H1 (cell line): ENCODE results near the gene RRAS2. TPM values are rescaled to one million over a fixed set of nuclear protein-coding genes. Genes with fewer than 3 reads are reported as not detected.

Source experiments
- CTCF ChIA-PET: fragments of 300-600 bp; sonication (Branson Sonifier 250); formaldehyde crosslinking; loops from one replicate; lab custom pipeline; 2021; ENCODE audit not compliant: partially characterized antibody; lab: Charles Lee
- POLR2A ChIA-PET: fragments of 300-600 bp; sonication (Branson Sonifier 250); formaldehyde crosslinking; loops from one replicate; lab custom pipeline; 2021; ENCODE audit warnings: inconsistent platforms; ENCODE audit not compliant: partially characterized antibody; lab: Charles Lee
- DNase-seq, 2 experiments: peaks; one replicate each; pipeline versions ENCODE4 v3.0.0 to v3.0.0-alpha.2; 2010 to 2022; ENCODE audit warnings: low spot score in 2 of 2, low read depth in 1 of 2, mixed read lengths in 1 of 2
- FAIRE-seq: peaks from 2 replicates; lab custom pipeline; 2011; peaks lifted over from hg19 to GRCh38; lab: Jason Lieb, UNC
- H2AFZ ChIP-seq: 2 replicates; pipeline ENCODE4 v1.8.1; 2012; ENCODE audit warnings: low read length, inconsistent platforms
- H2AK5ac ChIP-seq: 2 replicates; pipeline ENCODE4 v1.6.1; 2013; ENCODE audit warnings: low read depth, low read length
- H2BK120ac ChIP-seq: replicated peaks from 2 replicates; pipeline ENCODE3; 2013; ENCODE audit warnings: low read depth, low read length, inconsistent platforms
- H2BK12ac ChIP-seq: 2 replicates; pipeline ENCODE4 v1.6.1; 2013; ENCODE audit warnings: low read depth, low read length
- H2BK15ac ChIP-seq: 2 replicates; pipeline ENCODE4 v1.6.1; 2013; ENCODE audit warnings: low read length
- H2BK20ac ChIP-seq: 2 replicates; pipeline ENCODE4 v1.6.1; 2013; ENCODE audit warnings: low read length
- H2BK5ac ChIP-seq: 2 replicates; pipeline ENCODE4 v1.6.1; 2013; ENCODE audit warnings: low read depth, low read length
- H3K14ac ChIP-seq: 2 replicates; pipeline ENCODE4 v1.6.1; 2013; ENCODE audit warnings: inconsistent platforms; ENCODE audit not compliant: insufficient read length
- H3K18ac ChIP-seq: 2 replicates; pipeline ENCODE4 v1.6.1; 2013; ENCODE audit warnings: low read length; ENCODE audit errors: extremely low read depth
- H3K23ac ChIP-seq: 2 replicates; pipeline ENCODE4 v1.6.1; 2013; ENCODE audit warnings: inconsistent platforms; ENCODE audit not compliant: insufficient read length
- H3K23me2 ChIP-seq: 2 replicates; pipeline ENCODE4 v1.6.1; 2013; ENCODE audit warnings: low read depth, low read length
- H3K27ac ChIP-seq: 2 replicates; pipeline ENCODE4 v1.6.1; 2011; ENCODE audit warnings: low read depth, low read length, inconsistent platforms
- H3K27me3 ChIP-seq, 4 experiments: replicated peaks in 1 of 4; 1 replicate in 1 of 4; 2 replicates in 3 of 4; pipeline versions ENCODE4 v1.6.1 to v1.8.1; 2011 to 2013; ENCODE audit warnings: low read length in 3 of 4, mild to moderate bottlenecking in 3 of 4, inconsistent platforms in 2 of 4, mixed read lengths in 2 of 4, moderate library complexity in 1 of 4; ENCODE audit not compliant: control insufficient read depth in 3 of 4, insufficient read depth in 3 of 4; ENCODE audit errors: extremely low read depth in 1 of 4
- H3K36me3 ChIP-seq, 4 experiments: 2 replicates each; pipeline versions ENCODE4 v1.6.1 to v1.8.1; 2011 to 2013; ENCODE audit warnings: mild to moderate bottlenecking in 4 of 4, low read length in 3 of 4, moderate library complexity in 2 of 4, control low read depth in 1 of 4, inconsistent platforms in 1 of 4; ENCODE audit not compliant: insufficient read depth in 4 of 4, control insufficient read depth in 2 of 4
- H3K4ac ChIP-seq: replicated peaks from 2 replicates; pipeline ENCODE3; 2013; ENCODE audit warnings: low read length, low read depth, mixed read lengths, inconsistent platforms; ENCODE audit not compliant: insufficient read length
- H3K4me1 ChIP-seq, 4 experiments: replicated peaks in 1 of 4; 1 replicate in 1 of 4; 2 replicates in 3 of 4; pipeline versions ENCODE4 v1.6.1 to v1.8.1; 2011 to 2013; ENCODE audit warnings: low read length in 3 of 4, inconsistent platforms in 2 of 4, mixed read lengths in 1 of 4; ENCODE audit not compliant: insufficient read depth in 4 of 4, control insufficient read depth in 3 of 4
- H3K4me2 ChIP-seq, 2 experiments: 2 replicates each; pipeline versions ENCODE4 v1.6.1 to v1.8.1; 2011 to 2013; ENCODE audit warnings: low read depth in 2 of 2, low read length in 2 of 2, control low read depth in 1 of 2, inconsistent platforms in 1 of 2, mild to moderate bottlenecking in 1 of 2; ENCODE audit not compliant: insufficient read depth in 1 of 2
- H3K4me3 ChIP-seq, 4 experiments: fragments of 200-600, 300-600 bp in 1 of 4; sonication (generic), shearing (Covaris generic), sonication (Bioruptor Twin) in 1 of 4; 2 replicates each; pipeline versions ENCODE4 v1.5.1 to v1.8.1; 2011 to 2016; ENCODE audit warnings: low read length in 4 of 4, low read depth in 3 of 4, control low read depth in 2 of 4, inconsistent platforms in 2 of 4, mild to moderate bottlenecking in 2 of 4, mixed read lengths in 1 of 4, moderate library complexity in 1 of 4; ENCODE audit not compliant: insufficient read depth in 2 of 4; ENCODE audit errors: extremely low read depth in 1 of 4
- H3K56ac ChIP-seq: replicated peaks from 2 replicates; pipeline ENCODE3; 2013; ENCODE audit warnings: low read depth, mild to moderate bottlenecking, mixed read lengths, low read length, inconsistent platforms; ENCODE audit not compliant: insufficient read length
- H3K79me1 ChIP-seq: 2 replicates; pipeline ENCODE4 v1.6.1; 2013; ENCODE audit warnings: low read depth, low read length, control low read depth
- H3K79me2 ChIP-seq, 2 experiments: 2 replicates each; pipeline versions ENCODE4 v1.6.1 to v1.8.1; 2012 to 2013; ENCODE audit warnings: low read length in 2 of 2, mild to moderate bottlenecking in 2 of 2, inconsistent platforms in 1 of 2; ENCODE audit not compliant: insufficient read depth in 2 of 2, control insufficient read depth in 1 of 2
- H3K9ac ChIP-seq, 4 experiments: replicated peaks in 1 of 4; 1 replicate in 1 of 4; 2 replicates in 3 of 4; pipeline versions ENCODE4 v1.6.1 to v1.8.1; 2011 to 2013; ENCODE audit warnings: low read depth in 3 of 4, low read length in 3 of 4, control low read depth in 2 of 4, mild to moderate bottlenecking in 2 of 4, moderate library complexity in 2 of 4, inconsistent platforms in 1 of 4; ENCODE audit errors: extremely low read depth in 1 of 4
- H3K9me3 ChIP-seq, 2 experiments: 2 replicates each; pipeline versions ENCODE4 v1.6.1 to v1.8.1; 2012 to 2013; ENCODE audit warnings: mild to moderate bottlenecking in 2 of 2, moderate library complexity in 2 of 2, control low read depth in 1 of 2, inconsistent platforms in 1 of 2, low read depth in 1 of 2, low read length in 1 of 2, mixed read lengths in 1 of 2; ENCODE audit not compliant: insufficient read depth in 2 of 2
- H4K20me1 ChIP-seq, 2 experiments: replicated peaks in 1 of 2; 2 replicates each; pipeline versions ENCODE3 to v1.8.1; 2011 to 2013; ENCODE audit warnings: inconsistent platforms in 2 of 2, low read length in 2 of 2, mild to moderate bottlenecking in 1 of 2; ENCODE audit not compliant: insufficient read depth in 2 of 2, control insufficient read depth in 1 of 2
- H4K5ac ChIP-seq: 2 replicates; pipeline ENCODE4 v1.6.1; 2013; ENCODE audit warnings: low read length, low read depth, mixed read lengths, inconsistent platforms; ENCODE audit not compliant: insufficient read length
- H4K8ac ChIP-seq: 2 replicates; pipeline ENCODE4 v1.8.0; 2013; ENCODE audit warnings: mild to moderate bottlenecking, moderate library complexity, low read length, inconsistent platforms; ENCODE audit not compliant: insufficient read depth; ENCODE audit errors: extremely low read depth
- H4K91ac ChIP-seq: replicated peaks from 2 replicates; pipeline ENCODE3; 2013; ENCODE audit warnings: low read length, mixed read lengths, inconsistent platforms; ENCODE audit not compliant: insufficient read length
- CTBP2 ChIP-seq: IDR thresholded peaks from 2 replicates; pipeline ENCODE4 v1.7.0; 2011; ENCODE audit warnings: borderline replicate concordance, mild to moderate bottlenecking, moderate library complexity, mixed read lengths, low read length; ENCODE audit not compliant: insufficient read depth, insufficient read length
- POLR2A ChIP-seq, 2 experiments: IDR thresholded peaks; 1 replicate in 1 of 2; 2 replicates in 1 of 2; pipeline ENCODE4 v1.6.1; 2011; ENCODE audit warnings: low read depth in 2 of 2, low read length in 2 of 2, mild to moderate bottlenecking in 2 of 2; ENCODE audit errors: control extremely low read depth in 1 of 2
- RAD21 ChIP-seq, 2 experiments: IDR thresholded peaks in 1 of 2; conservative IDR thresholded peaks in 1 of 2; 2 replicates each; pipeline ENCODE4 v1.6.1; 2011; ENCODE audit warnings: low read depth in 2 of 2, low read length in 2 of 2, improper control_type of control experiment in 1 of 2, inconsistent platforms in 1 of 2, mild to moderate bottlenecking in 1 of 2, moderate library complexity in 1 of 2
- SIX5 ChIP-seq: IDR thresholded peaks from 2 replicates; pipeline ENCODE4 v1.6.1; 2011; ENCODE audit warnings: mild to moderate bottlenecking, low read depth, low read length
- SUZ12 ChIP-seq: fragments of 200-600 bp; sonication (generic); IDR thresholded peaks from 2 replicates; pipeline ENCODE4 v1.6.1; 2012; ENCODE audit warnings: mild to moderate bottlenecking, inconsistent platforms, low read length, moderate library complexity, mixed read lengths
- TAF7 ChIP-seq: optimal IDR thresholded peaks from 2 replicates; pipeline ENCODE3; 2011; ENCODE audit warnings: low read depth, mild to moderate bottlenecking, inconsistent platforms, low read length, moderate library complexity, borderline replicate concordance
- WGBS, 2 experiments: shearing (Covaris generic) in 1 of 2; methylation state at CpG; one replicate each; pipeline versions ENCODE4 v1.1.6 to v1.1.7; 2013 to 2015; ENCODE audit warnings: low lambda C conversion rate in 2 of 2, mixed read lengths in 2 of 2, inconsistent platforms in 1 of 2, low coverage in 1 of 2, missing lambda C conversion rate in 1 of 2; ENCODE audit not compliant: insufficient replicate concordance in 2 of 2, insufficient coverage in 1 of 2, insufficient read length in 1 of 2; ENCODE audit errors: extremely low coverage in 1 of 2, missing lambda C conversion rate in 1 of 2; 5-methylcytosine and 5-hydroxymethylcytosine counted together
- polyA plus RNA-seq, 7 experiments: library from polyadenylated mRNA; depleted of rRNA in 3 of 7; stranded (reverse) in 5 of 7; unstranded in 2 of 7; fragments of >200 nt in 5 of 7; fragments of 200-250 nt in 2 of 7; gene quantifications; 1 replicate in 5 of 7; 2 replicates in 1 of 7; 4 replicates in 1 of 7; pipeline versions ENCODE4 v1.2.1 to v1.2.3, GENCODE V29; 2011 to 2013; ENCODE audit warnings: missing spikeins in 2 of 7, mixed read lengths in 2 of 7
- total RNA-seq: library from RNA; stranded (reverse); fragmentation: NEBNext Ultra II Directional; extraction: Animal tissue kit (Norgen Biotek cat#: 25700); gene quantifications from 2 replicates; pipeline ENCODE4 v1.2.1, GENCODE V29; 2021
- TF ChIP-seq, protein P1 (sequence below): IDR thresholded peaks from 2 replicates; pipeline ENCODE4 v1.6.1; 2012; ENCODE audit warnings: low read length, inconsistent platforms
- TF ChIP-seq, protein P2 (sequence below), 3 experiments: IDR thresholded peaks; 1 replicate in 2 of 3; 2 replicates in 1 of 3; pipeline versions ENCODE4 v1.5.1 to v1.6.1; 2011; ENCODE audit warnings: low read length in 3 of 3, mild to moderate bottlenecking in 3 of 3, inconsistent platforms in 2 of 3, low read depth in 1 of 3, moderate library complexity in 1 of 3; ENCODE audit not compliant: insufficient read depth in 1 of 3; ENCODE audit errors: control extremely low read depth in 1 of 3

RRAS2 gene
- total and polyA plus RNA-seq, 2 of the 8 experiments (the other 6 are each of a cell fraction or from before 2014, with no cell fraction given) = 72.3 to 234 TPM

DNA sequence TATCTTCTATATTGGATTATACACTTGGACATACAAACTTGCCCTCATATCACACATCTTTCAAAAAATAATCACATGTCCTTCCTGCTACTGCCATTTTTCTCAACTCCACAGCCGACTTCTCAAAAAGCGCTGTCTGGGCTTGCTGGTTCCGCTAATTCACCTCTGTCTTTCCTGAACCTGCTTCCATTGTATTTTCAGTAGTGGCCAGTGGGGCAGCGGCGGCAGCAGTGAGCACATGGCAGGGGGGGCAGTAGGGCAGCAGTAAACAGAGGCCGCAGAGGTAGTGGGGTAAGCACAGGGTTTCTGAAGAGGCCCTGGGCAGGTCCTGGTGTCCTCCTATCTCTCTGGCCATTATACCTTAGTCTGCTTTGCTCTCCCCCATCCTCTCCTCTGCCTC lies 126.3 kb downstream of the RRAS2 start:
- H3K4ac ChIP-seq = no peak overlapping the region
- DNase-seq = peak in 1 of 2 experiments; percentile 68
- H3K4me2 ChIP-seq = no peak overlapping the region
- TF ChIP-seq, protein P1, sequence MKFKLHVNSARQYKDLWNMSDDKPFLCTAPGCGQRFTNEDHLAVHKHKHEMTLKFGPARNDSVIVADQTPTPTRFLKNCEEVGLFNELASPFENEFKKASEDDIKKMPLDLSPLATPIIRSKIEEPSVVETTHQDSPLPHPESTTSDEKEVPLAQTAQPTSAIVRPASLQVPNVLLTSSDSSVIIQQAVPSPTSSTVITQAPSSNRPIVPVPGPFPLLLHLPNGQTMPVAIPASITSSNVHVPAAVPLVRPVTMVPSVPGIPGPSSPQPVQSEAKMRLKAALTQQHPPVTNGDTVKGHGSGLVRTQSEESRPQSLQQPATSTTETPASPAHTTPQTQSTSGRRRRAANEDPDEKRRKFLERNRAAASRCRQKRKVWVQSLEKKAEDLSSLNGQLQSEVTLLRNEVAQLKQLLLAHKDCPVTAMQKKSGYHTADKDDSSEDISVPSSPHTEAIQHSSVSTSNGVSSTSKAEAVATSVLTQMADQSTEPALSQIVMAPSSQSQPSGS = no peak
- no peak for TF ChIP-seq TAF7
- no peak for TF ChIP-seq SIX5
- no peak for TF ChIP-seq CTBP2
- TF ChIP-seq, protein P2, sequence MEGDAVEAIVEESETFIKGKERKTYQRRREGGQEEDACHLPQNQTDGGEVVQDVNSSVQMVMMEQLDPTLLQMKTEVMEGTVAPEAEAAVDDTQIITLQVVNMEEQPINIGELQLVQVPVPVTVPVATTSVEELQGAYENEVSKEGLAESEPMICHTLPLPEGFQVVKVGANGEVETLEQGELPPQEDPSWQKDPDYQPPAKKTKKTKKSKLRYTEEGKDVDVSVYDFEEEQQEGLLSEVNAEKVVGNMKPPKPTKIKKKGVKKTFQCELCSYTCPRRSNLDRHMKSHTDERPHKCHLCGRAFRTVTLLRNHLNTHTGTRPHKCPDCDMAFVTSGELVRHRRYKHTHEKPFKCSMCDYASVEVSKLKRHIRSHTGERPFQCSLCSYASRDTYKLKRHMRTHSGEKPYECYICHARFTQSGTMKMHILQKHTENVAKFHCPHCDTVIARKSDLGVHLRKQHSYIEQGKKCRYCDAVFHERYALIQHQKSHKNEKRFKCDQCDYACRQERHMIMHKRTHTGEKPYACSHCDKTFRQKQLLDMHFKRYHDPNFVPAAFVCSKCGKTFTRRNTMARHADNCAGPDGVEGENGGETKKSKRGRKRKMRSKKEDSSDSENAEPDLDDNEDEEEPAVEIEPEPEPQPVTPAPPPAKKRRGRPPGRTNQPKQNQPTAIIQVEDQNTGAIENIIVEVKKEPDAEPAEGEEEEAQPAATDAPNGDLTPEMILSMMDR (IDR thresholded peaks at IDR 0.05; ENCODE audit: control extremely low read depth in 1 of 3, insufficient read depth in 1 of 3, low read depth in 1 of 3, low read length in 3 of 3) = peak; percentile 75 to 86 (median 82)
- TF ChIP-seq SUZ12 = no peak
- TF ChIP-seq RAD21 (IDR thresholded peaks at IDR 0.05 in 1 of 2, conservative IDR thresholded peaks at IDR 0.05 in 1 of 2; ENCODE audit: low read depth in 2 of 2, low read length in 2 of 2) = peak; percentile 53 to 64
- no peak for TF ChIP-seq POLR2A (IDR thresholded peaks at IDR 0.05; ENCODE audit: control extremely low read depth in 1 of 2, low read depth in 2 of 2, low read length in 2 of 2)

More for the DNA sequence above, 126.3 kb downstream of the RRAS2 start:
- H3K27ac ChIP-seq = no peak overlapping the region
- H3K4me1 ChIP-seq = peaks cover 2 to 22% (median 14%) of the 10 kb centered on the region in 4 experiments
- H3K56ac ChIP-seq = no peak overlapping the region
- peak; percentile 58 for FAIRE-seq
- no peak overlapping the region for H4K8ac ChIP-seq
- H4K20me1 ChIP-seq = no peaks in the 10 kb centered on the region
- H3K4me3 ChIP-seq = no peak overlapping the region
- WGBS, 2 experiments = 48% methylated on average over 6 of the region's 6 CpGs; no CpG with 5 or more reads in 1 of the 2 experiments
- no peak overlapping the region for H2BK120ac ChIP-seq
- H2BK12ac ChIP-seq = no peak overlapping the region
- no peak overlapping the region for H4K91ac ChIP-seq
- H3K23ac ChIP-seq = no peak overlapping the region
- no peak overlapping the region for H2AK5ac ChIP-seq
- peak overlapping the region; percentile 79; the same call in 1 of the 2 replicates for H2AFZ ChIP-seq
- H4K5ac ChIP-seq = no peak overlapping the region
- CTCF ChIA-PET = interaction anchor here (0.6 to 5.9 kb wide), 36 partner anchors 8 to 460 kb away, joined by 3 to 32 read pairs (median 4); no protein-coding TSS in a partner anchor
- H2BK5ac ChIP-seq = no peak overlapping the region
- no peak overlapping the region for H3K14ac ChIP-seq
- H3K9ac ChIP-seq = no peak overlapping the region
- no peak overlapping the region for H2BK15ac ChIP-seq
- peaks cover 0 to 3% (median 0%) of the 10 kb centered on the region in 4 experiments; a peak in 1 of 7 replicates for H3K27me3 ChIP-seq
- no peaks in the 10 kb centered on the region for H3K23me2 ChIP-seq
- H3K9me3 ChIP-seq = no peaks in the 10 kb centered on the region
- 0 out of 2 replicates have a peak overlapping the region, but pooled peaks have one; percentile 24 for H2BK20ac ChIP-seq
- H3K18ac ChIP-seq = no peak overlapping the region
- H3K36me3 ChIP-seq = no peaks in the 10 kb centered on the region
- H3K79me2 ChIP-seq = no peaks in the 10 kb centered on the region
- POLR2A ChIA-PET = no interaction called here
- H3K79me1 ChIP-seq = no peaks in the 10 kb centered on the region
